AG10803 (cell line): ENCODE data around the gene CACNA2D4.
A peak's percentile ranks its signal among the peaks of the same experiment; 100 is the strongest.

Source experiments
- DNase-seq: peaks from one replicate; pipeline ENCODE4 v3.0.0; 2010; ENCODE audit warnings: low read depth
- H3K4me3 ChIP-seq: 2 replicates; pipeline ENCODE4 v1.5.1; 2011; ENCODE audit warnings: mild to moderate bottlenecking, low read length, control low read depth
- CTCF ChIP-seq: conservative IDR thresholded peaks from 2 replicates; pipeline ENCODE4 v1.5.1; 2011; ENCODE audit warnings: mild to moderate bottlenecking, low read length, control low read depth, inconsistent platforms

CACNA2D4 gene

GRCh38 chr12:1749019-1749418 lies 169.4 kb downstream of the CACNA2D4 start:
- no peak for DNase-seq
- H3K4me3 ChIP-seq, result no peak overlapping the region
- TF ChIP-seq CTCF, result no peak

GRCh38 chr12:1747609-1748008 lies 170.8 kb downstream of the CACNA2D4 start:
- H3K4me3 ChIP-seq, result no peak overlapping the region
- TF ChIP-seq CTCF, result no peak
- no peak for DNase-seq

GRCh38 chr12:1744932-1745331 lies 173.5 kb downstream of the CACNA2D4 start:
- no peak overlapping the region for H3K4me3 ChIP-seq
- peak; percentile 7 for DNase-seq
- TF ChIP-seq CTCF, result no peak
